Stimulated activated CD4-positive, alpha-beta T cell treated with anti-CD3 and anti-CD28 coated beads, Interleukin-15, amount 100 ng/mL, for 1 hour (primary cell): ENCODE data around the gene SART3.
"Not testable (repeated sequence)": the region's sequence is repeated elsewhere in the genome, so short reads cannot be mapped to it uniquely, and the experiment has no call there.

Experiments used
- DNase-seq, 2 donors: peaks; one replicate each; pipeline ENCODE4 v3.0.0-alpha.2; 2020; ENCODE audit warnings: low read depth in 1 of 2, low spot score in 1 of 2

The SART3 gene

DNA sequence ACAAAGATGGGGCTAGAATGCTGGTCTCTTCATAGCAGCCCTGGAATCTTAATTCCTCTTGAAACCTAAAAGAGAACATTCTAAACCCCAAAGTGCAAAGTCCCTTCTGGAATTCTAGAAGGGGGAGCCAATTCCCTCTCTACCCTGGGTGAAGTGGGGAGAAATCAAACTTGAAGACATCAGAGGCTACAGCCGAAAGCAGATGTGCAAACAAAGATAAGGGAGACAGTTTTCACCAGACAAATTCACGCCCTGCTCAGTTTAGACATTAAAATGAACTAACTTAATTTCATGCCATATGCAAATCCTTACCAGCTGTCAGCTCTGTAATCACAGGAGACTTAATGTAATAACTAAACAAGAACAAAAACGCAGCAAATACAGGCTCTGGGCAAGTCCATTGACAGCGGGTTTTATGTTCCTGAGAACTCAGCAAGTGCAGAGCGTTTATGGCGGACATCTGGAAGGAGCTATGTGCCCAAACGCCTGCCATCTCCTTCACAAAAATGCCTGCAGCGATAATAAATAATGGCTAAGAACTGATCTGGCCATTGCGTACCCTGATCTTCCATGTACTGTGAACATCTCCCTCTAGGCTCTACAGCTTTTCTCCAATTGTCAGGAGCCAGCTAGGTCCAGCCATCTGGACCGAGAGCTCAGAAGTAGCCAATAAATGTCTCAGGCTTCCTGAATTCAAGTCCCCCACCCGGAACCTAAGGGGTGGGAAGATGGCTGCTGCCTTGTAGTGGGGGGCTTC lies 65.0 kb downstream of the SART3 start:
- DNase-seq = no peak

DNA sequence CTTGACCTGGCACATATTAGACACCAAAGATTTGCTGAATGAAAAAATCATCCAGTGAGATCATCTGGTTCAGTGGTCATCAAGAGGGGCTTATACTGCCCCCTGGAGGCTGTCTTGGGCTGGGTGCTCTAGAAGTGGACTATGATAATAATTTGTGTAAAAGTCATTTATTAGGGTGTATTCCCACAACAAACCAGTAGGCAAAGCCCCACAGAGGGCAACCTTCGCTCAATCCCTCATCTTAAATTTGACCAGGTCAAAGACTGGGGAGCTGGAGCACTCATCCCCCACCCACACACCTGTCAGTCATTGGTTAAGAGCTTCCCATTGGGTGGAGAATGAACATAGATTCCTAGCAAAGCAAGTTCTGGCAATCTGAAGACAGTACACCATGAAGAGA lies 65.9 kb downstream of the SART3 start:
- no peak for DNase-seq

DNA sequence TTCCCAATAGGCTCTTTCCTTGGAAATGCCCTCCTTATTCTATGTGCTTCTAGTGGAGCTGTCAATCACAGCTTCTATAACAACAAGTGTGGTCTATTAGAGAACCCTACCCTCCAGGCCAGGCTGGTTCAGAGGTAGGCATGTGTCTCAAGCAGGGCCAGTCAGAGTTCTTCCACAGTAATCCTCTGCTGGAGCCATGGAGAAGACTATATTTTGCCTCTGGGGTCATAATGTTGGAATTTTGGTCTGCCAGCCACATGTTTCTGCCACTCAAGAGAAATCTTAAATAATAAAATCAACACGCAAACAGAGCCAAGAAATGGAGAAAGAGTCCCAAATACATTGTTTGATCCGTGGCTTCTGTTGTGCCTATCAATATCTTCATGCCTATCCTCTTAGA lies 69.7 kb downstream of the SART3 start:
- DNase-seq = no peak

DNA sequence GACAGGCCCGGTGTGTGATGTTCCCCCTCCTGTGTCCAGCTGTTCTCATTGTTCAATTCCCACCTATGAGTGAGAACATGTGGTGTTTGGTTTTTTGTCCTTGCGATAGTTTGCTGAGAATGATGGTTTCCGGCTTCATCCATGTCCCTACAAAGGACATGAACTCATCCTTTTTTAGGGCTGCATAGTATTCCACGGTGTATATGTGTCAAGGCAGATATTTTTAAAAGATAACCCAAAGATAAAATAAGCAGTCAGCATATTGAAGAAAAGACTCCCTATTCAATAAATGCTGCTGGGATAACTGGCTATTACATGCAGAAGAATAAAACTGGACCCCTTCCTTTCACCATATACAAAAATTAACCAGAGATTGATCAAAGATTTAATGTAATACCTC lies 73.9 kb downstream of the SART3 start:
- not testable (repeated sequence) for DNase-seq

DNA sequence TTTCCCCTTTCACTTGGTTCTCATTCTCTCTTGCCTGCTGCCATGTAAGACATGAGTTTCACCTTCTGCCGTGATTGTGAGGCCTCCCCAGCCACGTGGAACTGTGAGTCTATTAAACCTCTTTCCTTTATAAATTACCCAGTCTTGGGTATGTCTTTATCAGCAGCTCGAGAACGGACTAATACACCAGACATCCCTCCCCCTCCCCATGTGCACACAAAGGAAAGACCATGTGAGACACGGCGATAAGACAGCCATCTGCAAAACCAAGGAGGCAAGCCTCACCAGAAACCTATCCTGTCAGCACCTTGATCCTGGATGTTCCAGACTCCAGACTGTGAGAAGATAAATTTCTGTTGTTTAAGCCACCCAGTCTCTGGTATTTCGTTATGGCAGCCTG lies 75.6 kb downstream of the SART3 start:
- not testable (repeated sequence) for DNase-seq

DNA sequence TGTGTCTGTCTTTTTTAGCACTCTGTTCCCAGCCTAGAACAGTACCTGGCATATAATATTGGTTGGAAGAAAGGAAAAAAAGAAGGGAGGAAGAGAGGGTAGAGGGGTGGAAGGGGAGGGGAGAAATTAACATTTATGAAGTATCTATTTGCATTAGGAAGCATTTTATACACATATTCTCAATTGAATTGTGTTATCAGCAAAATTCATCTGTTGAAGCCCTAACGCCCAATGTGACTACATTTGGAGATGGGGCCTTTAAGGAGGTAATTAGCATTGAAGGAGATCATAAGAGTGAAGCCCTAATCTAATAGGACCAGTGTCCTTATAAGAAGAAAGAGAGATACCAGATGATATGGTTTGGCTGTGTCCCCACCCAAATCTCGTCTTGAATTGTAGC lies 76.1 kb downstream of the SART3 start:
- DNase-seq = no peak

DNA sequence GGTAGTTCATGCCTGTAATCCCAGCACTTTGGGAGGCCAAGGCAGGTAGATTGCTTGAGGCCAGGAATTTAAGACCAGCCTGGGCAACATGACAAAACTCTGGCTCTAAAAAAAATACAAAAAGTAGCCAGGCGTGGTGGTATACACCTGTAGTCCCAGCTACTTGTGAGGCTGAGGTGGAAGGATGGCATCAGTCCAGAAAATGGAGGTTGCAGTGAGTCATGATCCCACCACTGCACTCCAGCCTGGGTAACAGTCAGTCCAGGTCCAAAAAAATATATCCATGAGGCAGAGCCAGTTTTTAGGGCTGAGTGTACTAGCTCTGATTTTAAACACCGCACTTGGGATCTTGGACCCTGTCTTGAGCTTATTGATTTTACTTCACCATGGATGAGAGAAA lies 76.5 kb downstream of the SART3 start:
- DNase-seq = no peak

DNA sequence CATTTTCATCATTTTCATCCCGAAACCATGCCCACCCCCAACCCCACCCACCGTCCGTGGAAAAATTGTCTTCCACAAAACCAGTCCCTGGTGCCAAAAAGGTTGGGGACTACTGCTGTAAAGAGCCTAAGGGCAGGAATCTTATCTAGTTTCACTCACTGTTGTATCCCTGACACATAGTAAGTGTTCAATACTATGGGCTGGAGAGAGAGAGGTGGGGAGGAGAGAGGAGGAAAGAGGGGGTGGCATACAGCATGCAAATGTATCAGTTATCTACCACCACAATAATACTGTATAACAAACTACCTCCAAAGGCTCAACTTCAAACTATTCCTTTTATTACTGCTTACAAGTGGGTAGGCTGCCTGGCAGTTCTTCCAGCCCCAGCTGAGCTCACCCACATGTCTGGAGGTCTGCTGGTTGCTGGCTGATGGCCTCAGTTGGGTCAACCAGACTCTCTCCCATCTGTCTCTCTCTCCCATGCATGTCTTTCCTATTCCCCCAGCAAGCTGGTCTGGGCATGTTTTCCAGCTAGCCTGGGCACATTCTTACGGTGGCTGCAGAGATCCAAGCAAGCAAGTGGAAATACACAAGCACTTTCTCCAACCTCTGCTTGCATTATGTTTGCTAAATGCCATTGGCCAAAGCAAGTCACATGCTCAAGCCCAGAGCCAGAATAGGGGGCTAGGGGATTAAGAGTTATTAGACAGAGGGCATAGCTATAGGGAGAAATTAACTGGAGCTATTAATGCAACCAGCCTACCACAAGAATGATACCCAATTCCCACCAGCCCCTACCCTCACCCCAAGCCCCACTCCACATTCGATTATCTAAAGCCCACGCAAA lies 77.5 kb downstream of the SART3 start:
- no peak for DNase-seq

DNA sequence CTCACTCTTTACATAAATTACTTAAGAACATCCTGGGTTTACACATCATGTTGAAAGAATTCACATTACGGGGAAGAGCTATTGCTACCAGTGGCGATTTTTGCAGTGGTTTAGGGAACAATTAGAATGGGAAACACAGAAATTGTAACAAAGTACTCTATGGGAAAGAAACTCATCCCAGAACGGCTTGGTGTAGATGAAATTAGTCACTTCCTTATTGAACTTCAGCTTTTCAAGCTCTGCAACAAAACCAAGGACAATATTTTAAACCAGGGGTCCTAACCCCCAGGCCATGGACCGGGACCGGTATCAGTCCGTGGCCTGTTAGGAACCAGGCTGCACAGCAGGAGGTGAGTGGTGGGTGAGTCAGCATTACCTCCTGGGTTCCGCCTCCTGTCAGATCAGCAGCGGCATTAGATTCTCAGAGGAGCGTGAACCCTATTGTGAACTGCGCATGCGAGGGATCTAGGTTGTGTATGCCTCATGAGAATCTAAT lies 78.2 kb downstream of the SART3 start:
- no peak for DNase-seq

DNA sequence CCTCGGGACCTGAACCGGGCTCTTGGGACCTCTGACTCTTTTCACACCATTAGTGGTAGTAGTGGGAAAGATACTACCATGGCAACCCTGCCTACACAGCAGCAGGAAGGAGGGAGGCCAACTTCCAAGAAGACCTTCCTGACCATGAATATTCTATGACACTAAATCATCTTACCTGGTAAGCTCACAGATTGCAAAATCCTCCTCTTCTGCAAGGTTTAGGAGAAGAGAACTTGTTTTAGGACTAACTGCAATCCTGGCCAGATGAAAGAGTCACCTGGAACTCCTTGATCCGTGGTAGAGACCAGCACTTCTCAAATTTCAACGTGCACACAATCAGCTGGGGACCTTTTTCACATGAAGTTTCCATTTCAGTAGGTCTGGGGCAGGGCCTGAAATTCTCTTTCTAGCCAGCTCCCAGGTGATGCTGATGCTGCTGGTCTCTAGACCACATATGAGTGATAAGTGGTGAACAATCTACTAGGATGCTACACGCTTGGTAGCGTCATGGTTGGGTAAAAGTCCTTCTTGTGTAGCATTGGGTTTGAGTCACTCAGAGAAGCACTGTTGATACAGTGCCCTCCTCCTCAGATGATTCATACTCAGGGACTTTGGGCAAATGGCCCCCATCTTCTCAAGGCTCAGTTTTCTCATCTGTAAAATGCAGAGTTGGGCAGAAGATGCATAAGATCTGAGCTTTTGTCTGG lies 81.5 kb downstream of the SART3 start:
- no peak for DNase-seq

DNA sequence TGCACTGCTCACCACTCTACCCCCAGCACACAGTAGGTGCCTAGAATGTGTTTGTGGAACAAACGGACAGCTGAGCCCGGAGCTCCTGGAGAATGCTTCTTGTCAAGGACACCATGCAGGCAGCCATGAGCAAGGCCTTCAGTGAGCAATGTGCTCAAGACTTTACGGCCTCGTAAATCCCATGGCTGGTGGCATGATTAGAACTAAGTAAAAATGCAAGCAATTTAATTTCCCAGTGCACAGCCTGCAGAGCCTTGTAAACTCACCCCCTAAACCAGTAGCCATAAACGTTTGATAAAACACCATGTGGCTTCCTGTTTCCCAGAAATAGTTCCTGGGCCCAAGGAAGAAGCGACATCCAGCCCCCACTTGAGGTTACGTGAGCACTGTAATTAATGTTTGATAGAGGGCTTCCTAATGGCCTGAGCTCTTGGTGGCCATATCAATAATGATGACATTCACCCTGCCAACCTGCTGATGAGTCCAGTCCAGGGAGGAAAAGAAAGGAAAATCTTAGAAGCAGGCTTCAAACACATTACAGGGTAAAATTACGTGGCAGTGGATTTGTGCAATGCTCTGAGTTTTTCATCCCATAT lies 82.3 kb downstream of the SART3 start:
- DNase-seq = no peak

DNA sequence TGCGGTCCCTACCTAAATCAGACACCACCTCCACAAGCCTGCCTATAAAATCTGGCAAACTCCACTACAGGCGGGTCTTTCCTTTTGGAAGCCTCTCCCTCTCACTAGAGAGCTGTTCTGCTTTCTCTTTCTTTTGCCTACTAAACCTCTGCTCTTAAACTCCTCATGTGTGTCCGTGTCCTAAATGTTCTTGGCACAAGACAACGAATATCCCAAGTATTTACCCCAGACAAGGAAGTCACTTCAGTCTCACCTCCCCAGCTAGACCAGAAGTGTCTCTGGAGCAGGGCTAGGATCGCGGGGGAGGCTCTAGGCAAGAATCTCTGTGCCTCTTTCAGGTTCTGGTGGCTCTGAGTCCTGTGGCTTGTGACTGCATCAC lies 83.1 kb downstream of the SART3 start:
- no peak for DNase-seq

DNA sequence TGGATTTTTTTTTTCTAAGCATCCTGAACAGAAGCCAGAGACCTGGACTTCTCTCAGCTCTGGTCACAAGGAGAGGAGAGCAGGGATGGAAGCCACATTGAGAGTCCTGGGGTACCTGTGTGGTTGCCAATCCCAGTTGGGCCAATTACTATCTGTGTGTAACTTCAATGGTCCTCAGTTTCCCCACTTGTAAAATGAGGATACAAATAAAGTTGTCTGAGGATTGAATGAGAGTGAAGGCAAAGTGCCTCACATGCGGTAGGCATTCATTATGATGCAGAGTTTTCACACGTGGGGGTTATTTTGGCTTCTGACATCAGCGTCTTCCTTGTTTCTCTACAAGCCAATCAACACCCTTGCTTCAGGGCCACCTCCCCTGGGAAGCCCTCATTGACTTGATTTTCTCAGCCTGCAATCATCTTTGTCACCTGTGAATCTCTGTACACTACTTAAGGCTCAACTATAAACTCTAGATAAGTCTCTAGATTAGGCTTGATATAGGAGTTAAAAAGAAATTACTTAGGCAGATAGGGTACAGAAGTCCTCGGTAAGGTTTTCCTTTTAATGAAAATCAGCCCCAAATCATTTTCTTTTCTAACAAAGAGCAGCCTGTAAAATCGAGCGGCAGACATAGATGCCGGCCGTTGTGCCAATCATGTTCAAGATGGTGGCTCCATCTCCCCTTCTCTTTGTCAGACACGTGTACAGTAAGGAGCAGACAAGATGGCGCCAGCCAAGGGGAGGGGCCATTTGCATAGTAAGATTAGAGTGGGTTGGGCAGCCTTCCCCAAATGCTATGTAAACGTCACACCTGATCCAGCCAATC lies 83.7 kb downstream of the SART3 start:
- DNase-seq = no peak

DNA sequence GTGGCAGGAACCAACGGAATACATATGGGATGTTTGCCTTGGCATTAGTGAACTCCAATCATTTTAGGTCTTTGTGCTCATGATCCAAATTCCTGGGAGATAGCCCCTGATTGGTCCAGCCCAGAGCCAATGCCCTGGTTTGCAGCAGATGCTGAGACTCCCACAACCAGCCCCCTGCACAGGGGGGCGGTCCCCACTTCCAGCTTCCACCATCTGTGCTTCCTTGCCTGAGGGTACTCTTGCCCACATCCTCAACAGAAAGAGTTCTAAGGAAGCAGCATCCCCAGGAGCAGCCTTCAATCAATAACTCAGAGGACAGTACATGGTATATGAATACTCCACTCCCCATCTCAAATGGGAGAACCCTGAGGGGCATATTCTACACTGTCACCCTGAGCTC lies 85.6 kb downstream of the SART3 start:
- DNase-seq = no peak

DNA sequence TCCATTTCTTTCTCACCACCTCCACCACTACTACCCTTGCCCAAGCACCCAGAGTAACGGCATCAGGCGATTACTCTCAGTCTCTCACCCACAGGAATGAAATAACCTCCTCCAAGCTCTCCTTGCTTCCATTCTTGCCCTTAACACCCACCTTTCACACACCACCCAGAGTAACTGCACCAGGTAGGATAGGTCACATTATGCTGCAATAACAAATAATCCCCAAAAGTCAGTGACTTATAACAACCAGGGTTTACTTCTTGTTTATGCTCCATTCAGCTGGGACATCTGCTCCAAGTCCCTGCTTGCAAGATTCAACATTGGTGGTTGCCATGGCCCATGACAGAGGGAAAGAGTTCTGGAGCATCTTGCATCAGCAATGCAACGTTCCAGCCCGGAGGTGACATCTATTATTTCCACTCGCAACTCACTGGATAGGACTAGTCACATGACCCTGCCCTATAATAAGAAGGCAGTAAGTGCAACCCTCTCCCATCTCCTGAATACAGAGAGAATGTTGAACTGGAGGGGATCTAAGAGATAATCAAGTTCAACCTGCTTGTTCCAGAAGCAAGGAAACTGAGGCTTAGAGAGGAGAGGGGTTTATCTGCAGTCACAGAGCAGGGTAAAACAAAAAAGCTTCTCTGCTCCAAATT lies 87.4 kb downstream of the SART3 start:
- no peak for DNase-seq
